Prostate gland (tissue), 2 donors: ENCODE results near the gene CTNNA3.

Experiments used
- CTCF ChIP-seq, 4 experiments: fragments of 200-600 bp in 2 of 4; fragments of 450-650 bp in 2 of 4; sonication (generic) in 2 of 4; IDR thresholded peaks; 1 replicate in 3 of 4; 2 replicates in 1 of 4; pipeline ENCODE4 v1.5.1; 2016 to 2019; ENCODE audit warnings: antibody characterized with exemption in 4 of 4, mild to moderate bottlenecking in 2 of 4, moderate library complexity in 2 of 4
- POLR2A ChIP-seq: fragments of 450-650 bp; IDR thresholded peaks from one replicate; pipeline ENCODE4 v1.6.1; 2016; ENCODE audit warnings: antibody characterized with exemption, mild to moderate bottlenecking

DNA sequence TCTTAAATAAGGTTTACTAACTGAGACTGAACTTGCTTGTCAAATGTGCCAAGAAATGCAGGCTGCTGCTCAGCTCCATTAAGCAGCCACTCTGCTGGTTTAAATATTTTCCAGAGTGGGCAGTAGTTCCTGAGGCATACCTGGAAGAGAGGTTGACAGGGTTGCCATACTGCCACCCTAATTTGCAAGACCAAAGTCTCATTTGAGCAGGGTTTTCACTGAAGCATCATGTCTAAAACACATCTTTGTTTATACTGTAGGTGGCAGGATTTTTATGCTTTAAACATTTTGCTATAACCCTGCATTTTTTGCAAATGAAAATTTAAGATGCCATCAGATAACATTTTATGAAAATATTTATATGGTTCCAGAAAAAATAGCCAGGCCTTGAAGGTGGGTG is 1388.2 kb downstream of the CTNNA3 start:
- TF ChIP-seq CTCF (IDR thresholded peaks at IDR 0.05) (no peak), POLR2A (no peak)
